Activated naive CD4-positive, alpha-beta T cell treated with anti-CD3 and anti-CD28 coated beads, Interleukin-2, amount 50 U/mL, for 16 hours (primary cell): ENCODE data around the gene EDEM1.
"Not testable (repeated sequence)": the region's sequence is repeated elsewhere in the genome, so short reads cannot be mapped to it uniquely, and the experiment has no call there.

Source experiments
- DNase-seq: peaks from one replicate; pipeline ENCODE4 v3.0.0-alpha.2; 2020

EDEM1 gene

DNA sequence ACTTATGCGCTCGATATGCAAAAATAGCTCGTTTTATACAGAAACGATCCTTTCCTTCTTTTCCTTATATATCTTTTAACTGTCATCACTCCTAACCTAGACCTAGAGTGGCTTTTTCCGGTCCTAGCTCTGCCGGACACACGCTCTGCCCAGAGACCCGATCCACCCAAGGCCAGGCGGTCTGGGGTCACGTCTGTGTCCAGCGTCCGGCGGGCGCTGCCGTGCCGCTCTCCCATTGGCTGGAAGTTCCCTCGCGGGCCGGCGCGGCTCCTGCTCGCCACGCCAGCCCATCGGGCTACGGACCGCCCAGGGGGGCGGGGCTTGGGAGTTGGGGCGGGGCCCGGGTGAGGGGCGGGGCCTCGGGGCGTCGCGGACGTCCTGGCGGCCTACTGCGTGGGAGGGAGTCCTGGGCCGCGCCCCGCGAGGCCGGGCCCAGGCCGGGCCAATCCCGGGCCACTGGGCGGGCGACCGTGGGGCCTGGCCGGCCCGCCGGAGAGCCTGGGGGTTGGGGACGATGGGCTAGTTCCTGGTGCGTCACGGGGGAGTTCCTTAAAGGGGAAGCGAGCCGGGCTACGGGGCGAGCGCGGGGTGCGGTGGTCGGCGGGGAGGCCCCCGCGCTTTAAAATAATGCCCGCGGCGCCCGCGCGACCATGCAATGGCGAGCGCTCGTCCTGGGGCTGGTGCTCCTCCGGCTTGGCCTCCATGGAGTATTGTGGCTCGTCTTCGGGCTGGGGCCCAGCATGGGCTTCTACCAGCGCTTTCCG is at the start of gene EDEM1:
Gene EDEM1, plus strand, starts transcription at position 552 of the 764 bp plus-strand sequence. Its CDS starts 99 bp downstream, at position 651.
- DNase-seq, result peak; percentile 89

GRCh38 chr3:5138214-5138981 is 49.1 kb upstream of the EDEM1 start:
- DNase-seq, result no peak

DNA sequence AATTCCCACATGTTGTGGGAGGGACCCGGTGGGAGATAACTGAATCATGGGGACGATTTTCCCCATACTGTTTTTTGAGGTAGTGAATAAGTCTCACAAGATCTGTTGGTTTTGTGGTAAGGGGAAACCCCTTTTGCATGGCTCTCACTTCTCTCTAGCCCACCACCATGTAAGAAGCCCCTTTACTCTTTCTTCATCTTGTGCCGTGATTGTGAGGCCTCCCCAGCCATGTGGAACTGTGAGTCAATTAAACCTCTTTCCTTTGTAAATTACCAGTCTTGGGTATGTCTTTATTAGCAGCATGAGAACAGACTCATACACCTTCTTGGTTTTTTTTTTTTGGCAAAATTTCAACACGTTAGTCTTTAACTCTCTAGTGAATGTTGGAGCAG is 47.3 kb upstream of the EDEM1 start:
- DNase-seq, result no peak

- DNase-seq, result no peak
Measured at GRCh38 chr3:5140839-5141238, 46.7 kb upstream of the EDEM1 start.

- no peak for DNase-seq
Measured at GRCh38 chr3:5141760-5142159, 45.7 kb upstream of the EDEM1 start.

GRCh38 chr3:5143464-5143863 is 44.0 kb upstream of the EDEM1 start:
- DNase-seq, result no peak

DNA sequence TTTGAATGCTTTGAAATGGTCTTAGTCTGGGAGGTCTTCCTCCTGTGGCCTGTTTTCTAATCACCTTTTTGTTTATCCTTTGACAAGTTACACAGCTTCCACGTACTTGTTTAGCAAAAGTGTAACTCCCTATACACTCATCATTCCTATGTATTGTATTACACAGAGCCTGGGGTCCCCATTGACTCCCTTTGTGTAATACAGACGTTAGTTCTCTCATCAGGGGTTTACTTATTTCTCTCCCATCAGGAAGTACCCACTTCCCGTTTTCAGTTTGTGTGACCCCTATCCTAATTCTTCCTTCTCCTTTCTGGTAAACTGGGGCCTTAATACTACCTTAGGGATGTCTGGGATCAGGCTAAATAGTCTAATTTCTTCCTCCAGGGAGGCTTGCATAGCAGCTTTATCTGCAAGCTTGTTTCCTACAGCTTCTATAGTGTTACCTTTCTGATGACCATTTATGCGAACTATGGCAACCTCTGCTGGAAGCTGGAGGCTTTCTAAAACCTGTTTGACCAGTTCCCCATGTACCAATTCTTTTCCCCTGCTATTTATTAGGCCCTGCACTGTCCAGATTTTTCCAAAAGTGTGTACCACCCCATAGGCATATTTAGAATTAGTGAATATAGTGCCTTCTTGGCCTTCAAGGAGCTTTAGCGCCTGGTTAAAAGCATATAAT is 43.1 kb upstream of the EDEM1 start:
- DNase-seq, result no peak

GRCh38 chr3:5145120-5145519 is 42.4 kb upstream of the EDEM1 start:
- DNase-seq, result no peak

DNA sequence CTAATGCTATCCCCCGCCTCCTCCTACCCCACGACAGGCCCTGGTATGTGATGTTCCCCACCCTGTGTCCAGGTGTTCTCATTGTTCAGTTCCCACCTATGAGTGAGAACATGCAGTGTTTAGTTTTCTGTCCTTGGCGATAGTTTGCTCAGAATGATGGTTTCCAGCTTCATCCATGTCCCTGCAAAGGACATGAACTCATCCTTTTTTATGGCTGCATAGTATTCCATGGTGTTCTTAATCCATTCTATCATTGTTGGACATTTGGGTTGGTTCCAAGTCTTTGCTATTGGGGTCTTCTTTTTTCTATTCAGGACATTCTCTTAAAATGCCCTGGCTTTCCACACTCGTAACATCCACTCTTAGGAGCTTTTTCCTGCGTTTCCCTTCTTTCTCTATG is 40.4 kb upstream of the EDEM1 start:
- not testable (repeated sequence) for DNase-seq

GRCh38 chr3:5149306-5149880 is 38.1 kb upstream of the EDEM1 start:
- DNase-seq, result no peak

DNA sequence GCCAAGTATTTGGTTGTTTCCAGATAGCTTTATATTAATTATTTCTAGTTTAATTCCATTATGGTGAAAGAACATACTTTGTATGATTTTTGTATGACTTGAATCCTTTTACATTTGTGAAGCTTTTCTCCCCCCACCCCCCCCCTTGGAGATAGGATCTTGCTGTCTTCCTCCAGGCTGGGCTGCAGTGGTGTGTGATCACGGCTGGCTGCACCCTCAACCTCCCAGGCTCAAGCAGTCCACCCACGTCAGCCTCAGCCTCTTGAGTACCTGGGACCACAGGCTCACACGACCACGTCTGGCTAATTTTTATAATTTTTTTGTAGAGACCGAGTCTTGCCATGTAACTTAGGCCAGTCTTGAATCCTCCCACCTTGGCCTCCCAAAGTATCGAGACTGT is 35.9 kb upstream of the EDEM1 start:
- DNase-seq, result no peak

DNA sequence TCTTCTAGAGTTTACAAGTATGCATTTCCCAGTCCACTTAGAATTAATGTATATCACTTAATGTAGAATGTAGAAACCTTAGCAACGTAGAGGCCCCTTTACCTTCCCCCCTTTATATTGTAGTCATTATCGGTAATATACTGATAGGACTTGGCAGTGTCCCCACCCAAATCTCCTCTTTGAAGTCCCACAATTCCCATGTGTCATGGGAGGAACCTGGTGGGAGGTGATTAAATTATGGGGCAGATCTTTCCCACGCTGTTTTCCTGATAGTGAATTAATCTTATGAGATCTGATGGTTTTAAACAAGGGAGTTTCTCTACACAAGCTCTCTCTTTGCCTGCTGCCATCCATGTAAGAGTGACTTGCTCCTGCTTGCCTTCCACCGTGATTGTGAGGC is 34.4 kb upstream of the EDEM1 start:
- no peak for DNase-seq

DNA sequence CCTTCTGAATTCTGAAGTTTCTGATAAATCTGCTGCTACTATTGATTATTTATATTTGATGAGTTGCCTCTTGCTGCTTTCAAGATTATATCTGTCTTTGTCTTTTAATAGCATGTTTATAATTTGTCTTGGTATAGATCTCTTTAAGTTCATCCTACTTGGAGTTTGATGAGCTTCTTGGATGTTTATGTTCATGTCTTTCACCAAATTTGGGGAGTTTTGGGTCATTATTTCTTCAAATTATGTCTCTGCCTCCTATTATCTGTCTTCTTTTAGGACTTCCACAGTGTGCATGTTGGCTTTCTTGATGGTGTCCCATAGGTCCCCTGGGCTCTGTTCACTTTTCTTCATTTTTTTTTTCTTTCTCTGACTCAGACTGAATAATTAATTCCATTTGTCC is 32.3 kb upstream of the EDEM1 start:
- no peak for DNase-seq

GRCh38 chr3:5160321-5160720 is 27.2 kb upstream of the EDEM1 start:
- no peak for DNase-seq

GRCh38 chr3:5160940-5161858 is 26.3 kb upstream of the EDEM1 start:
- peak; percentile 23 for DNase-seq

DNA sequence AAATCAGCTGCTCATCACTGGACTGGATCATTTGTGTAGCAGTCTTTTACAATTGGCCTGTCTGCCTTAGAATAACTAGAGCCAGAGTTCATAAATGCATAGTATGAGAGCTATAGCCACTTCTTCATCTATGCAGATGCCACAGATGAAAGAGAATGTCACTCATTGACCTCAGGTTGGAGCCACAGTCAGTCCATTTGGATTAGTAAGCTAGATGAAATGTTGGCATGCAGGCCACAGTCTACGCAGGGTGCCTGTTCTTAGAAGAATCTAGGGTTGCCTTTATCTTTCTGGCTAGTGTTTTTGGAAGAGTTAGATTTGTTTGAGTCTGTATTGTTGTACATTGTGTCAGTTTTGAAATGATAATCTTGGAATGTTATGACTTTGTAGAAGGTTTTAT is 25.4 kb upstream of the EDEM1 start:
- no peak for DNase-seq

- no peak for DNase-seq
Measured at GRCh38 chr3:5165698-5166097, 21.8 kb upstream of the EDEM1 start.

- DNase-seq, result no peak
Measured at GRCh38 chr3:5166846-5167245, 20.7 kb upstream of the EDEM1 start.

DNA sequence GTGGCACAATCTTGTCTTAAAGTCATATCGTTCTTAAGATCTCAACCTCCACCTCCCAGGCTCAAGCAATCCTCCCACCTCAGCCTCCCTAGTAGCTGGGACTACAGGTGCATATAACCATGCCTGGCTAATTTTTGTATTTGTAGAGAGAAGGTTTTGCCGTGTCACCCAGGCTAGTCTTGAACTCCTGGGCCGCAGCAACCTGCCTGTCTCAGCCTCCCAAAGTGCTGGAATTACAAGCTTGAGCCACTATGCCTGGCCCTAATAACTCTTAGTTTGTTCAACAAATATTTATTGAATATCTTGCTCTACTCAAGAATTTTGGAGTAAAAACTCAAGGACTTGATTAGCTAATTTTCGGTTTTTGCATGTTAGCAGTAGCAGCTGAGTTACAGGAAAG is 19.4 kb upstream of the EDEM1 start:
- DNase-seq, result no peak

DNA sequence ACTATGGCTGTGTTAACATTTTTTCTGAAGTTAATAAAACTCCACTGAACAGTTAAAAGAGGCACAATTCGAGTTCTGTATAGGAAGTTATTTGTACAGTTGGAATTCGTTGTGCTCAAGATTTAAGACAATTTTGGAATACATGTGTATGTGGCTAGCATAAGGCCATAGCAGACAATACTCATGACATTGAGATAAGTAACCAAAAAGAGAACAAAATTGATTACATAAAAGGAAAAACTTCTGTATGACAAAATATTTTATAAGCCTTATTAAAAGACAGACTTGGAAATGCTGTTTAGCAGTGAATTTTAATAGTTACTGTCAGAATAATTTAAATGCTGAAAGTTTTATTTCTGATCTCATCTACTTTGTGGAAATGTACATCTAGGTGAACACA is 17.7 kb upstream of the EDEM1 start:
- no peak for DNase-seq

DNA sequence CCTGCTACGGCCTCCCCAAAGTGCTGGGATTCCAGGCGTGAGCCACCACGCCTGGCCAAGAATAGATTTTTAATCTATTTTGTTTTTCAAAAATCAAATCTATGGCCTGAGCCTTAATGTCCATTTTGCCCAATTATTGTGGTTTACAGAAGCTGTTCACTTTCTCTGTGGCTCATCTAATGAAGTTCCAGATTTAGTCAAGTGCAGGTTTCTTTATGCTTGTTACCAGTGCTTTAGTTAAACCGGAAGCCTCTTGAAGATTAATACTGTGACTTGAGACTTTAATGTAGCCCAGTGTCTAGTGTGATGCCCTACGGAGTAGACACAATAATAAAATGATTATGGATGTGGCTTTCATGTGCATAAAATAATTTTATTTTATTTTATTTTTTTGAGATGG is 16.5 kb upstream of the EDEM1 start:
- DNase-seq, result no peak

DNA sequence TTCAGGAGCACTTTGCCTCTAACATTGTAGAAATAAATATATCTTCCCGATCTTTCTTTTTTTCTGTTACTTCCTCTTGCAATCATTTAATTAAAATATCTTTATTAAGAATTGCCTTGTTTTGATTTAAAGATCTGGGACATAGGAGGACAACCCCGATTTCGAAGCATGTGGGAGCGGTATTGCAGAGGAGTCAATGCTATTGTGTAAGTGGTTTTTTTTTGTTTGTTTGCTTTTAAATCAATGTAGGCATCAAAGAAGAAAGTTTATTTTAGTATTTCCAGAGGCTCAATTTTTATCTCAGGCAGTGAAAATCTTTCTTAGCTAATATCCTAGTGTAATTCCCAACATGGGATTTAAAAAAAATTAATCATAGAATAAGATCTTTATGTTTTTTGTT is 15.5 kb upstream of the EDEM1 start:
- DNase-seq, result no peak
